ENCODE results near the gene PGAP6. TPM values are rescaled to one million over a fixed set of nuclear protein-coding genes. Genes with fewer than 3 reads are reported as not detected.

PGAP6 gene
- 28.3 and 44.1 TPM in 2 replicates for total RNA-seq

DNA sequence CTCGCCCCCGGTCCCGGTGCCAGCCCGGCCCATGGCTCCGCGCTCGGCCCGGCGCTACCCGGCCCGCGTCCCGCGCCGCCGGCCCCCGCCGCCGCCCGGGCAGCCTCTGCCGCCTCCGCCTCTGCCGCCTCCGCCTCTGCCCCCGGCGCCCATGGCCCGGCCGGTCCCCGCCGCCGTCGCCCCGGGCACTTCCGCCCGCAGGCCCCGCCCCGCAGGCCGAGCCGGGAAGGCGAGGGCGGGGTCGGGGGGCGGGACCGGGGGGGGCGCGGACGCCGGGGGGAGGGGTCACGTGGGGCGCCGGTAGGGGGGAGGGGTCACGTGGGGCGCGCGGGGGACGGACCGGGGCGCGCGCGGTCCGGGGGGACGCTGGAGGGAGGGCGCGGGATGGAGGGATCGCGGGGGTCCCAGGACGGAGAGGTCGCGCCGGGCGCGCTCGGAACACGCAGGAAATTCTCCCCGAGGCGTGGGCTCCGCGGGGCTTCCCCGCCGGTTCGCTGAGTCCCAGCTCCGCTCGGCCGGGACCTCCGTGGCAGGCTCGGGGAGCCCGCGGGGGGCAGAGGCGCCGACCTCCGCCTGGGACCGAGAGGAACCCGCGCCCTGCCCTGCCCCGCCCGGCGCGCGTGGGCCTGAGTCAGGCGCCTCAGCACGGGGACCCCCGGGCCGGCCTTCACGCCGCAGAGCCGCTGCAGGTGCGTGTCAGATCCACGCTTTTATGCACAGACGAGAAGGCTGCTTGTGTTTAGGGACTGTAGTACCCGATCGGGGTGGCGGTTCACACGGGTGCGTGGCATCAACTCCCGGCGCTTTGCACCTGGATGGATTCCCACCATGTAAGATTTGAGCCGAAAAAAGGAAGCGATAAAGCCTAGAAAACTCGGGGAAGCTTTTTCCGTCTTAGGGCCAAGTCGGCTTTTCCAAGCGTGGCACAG lies at the start of gene PGAP6:
TSS of gene PGAP6 (minus strand) at position 190 of the 929 bp plus-strand sequence. CDS start at position 33, 157 bp downstream.

GRCh38 chr16:425082-425718 lies 43.4 kb upstream of the PGAP6 start, which contains the start of gene RAB11FIP3:
RAB11FIP3 (plus strand) TSS chr16:425649; CDS start chr16:426007, 358 bp downstream.

DNA sequence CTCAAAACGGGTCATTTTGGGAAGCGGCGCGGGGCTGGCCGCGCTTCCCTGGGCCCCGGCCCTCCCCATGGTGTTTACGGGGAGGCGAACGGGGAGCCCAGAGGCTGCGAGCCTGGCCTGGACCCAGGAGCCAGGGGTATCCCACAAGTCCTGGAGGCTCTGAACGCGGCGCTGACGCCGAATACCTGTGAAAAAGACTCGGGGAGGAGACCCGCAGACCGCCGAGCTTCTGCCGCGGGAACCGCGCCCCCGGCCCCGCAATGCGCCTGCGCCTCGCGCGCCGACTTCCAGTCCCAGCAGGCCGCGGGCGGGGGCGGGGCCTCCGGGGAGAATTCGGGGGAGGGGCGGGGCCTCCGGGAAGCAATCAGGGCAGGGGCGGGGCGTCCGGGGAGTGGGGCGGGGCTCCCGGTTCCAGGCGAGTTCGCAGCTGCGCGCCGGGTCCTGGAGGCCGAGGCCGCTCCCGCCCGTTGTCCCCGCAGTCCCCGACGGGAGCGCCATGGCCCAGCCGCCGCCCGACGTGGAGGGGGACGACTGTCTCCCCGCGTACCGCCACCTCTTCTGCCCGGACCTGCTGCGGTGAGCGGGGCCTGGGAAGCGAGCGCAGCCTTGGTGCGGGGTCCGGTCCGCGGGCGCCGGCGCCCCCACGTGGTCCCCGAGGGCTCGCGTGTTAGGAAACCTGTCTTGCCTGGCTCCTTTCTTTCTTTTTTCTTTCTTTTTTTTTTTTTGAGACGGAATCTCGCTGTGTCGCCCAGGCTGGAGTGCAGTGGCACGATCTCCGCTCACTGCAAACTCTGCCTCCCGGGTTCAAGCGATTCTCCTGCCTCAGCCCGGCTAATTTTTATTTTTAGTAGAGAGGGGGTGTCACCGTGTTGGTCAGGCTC lies 19.9 kb upstream of the PGAP6 start, which contains the start of gene DECR2:
TSS of gene DECR2 (plus strand) at position 418 of the 881 bp plus-strand sequence. CDS start at position 497, 79 bp downstream.

GRCh38 chr16:397135-397661 lies 15.4 kb upstream of the PGAP6 start, which contains the start of gene NME4:
NME4 (plus strand) TSS chr16:397199; CDS start chr16:397223, 24 bp downstream.

DNA sequence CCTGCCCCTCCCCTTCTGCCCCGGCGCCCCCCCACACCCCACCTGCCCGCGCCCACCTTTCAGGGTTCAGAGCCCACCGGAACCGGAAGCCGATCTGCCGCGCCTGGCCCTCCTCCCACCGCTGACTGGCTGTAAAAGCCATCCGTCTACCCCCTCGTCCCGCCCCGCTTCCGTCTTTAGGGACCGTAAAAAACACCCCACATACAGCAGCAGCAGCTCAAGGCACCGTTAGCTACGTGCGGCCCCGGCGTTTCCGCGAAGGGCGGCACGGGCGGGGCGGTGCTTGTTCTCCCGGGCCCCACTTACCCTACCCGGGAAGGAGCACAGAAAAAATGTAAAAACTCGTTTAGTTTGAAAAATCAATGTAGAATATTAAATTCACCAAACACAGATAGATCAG lies 11.3 kb downstream of the PGAP6 start, which contains the start of gene MRPL28:
TSS of gene MRPL28 (minus strand) at position 96 of the 400 bp plus-strand sequence. CDS start 320 bp downstream, outside the sequence.

DNA sequence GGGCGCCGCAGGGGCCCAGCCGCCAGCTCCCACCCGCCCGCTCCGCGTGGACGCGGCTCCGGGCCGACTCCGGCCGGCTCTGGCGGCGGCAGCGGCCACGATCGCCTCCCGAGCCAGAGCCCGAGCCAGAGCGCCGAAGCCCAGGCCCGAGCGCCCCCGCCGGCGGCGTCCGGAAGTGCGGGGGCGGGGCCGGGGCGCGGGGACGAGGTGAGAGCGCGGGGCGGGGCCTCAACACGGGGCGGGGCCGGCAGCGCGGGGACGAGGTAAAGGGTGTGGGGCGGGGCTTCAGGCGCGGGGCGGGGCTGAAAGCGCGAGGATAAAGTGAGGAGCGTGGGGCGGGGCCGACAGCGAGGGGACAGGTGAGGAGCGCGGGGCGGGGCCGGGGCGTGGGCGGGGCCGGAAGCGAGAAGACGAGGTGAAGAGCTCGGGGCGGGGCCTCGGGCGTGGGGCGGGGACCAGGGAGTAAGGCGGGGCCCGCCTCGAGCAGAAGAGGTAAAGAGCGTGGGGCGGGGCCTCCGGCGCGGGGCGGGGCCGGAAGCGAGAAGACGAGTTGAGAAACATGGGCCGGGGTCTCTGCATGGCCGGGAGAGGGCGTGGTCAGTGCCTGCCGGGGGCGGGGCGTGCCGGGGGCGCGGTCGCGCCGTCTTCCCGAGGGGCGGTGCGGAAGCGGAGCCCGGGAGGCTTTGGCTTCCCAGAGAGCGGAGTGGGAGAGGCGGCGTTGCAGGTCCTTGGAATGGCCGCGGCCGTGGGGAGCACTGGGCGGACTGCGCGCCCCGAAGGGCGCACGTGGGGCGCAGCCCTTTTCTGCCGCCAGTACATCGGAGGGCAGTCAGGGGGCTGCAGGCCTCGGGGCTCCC lies 29.0 kb downstream of the PGAP6 start, which contains the start of gene AXIN1:
TSS of gene AXIN1 (minus strand) at position 177 of the 857 bp plus-strand sequence. CDS start 5,698 bp downstream, outside the sequence.

Other genes with a start within 250 kb of the PGAP6 start
- 22.5 and 29.2 TPM in 2 replicates for gene NPRL3, start 243.3 kb downstream of the PGAP6 start, total RNA-seq
- gene HBZ, start 229.3 kb downstream of the PGAP6 start, total RNA-seq, result not detected in 2 replicates
- gene HBM, start 216.0 kb downstream of the PGAP6 start, total RNA-seq, result not detected in 2 replicates
- gene HBA2, start 209.1 kb downstream of the PGAP6 start, total RNA-seq, result 4.3 TPM in 1 of 2 replicates, not detected in the other
- 11.8 TPM in 1 of 2 replicates, not detected in the other for gene HBA1, start 205.3 kb downstream of the PGAP6 start, total RNA-seq
- gene HBQ1, start 201.5 kb downstream of the PGAP6 start, total RNA-seq, result 4.1 TPM in 1 of 2 replicates, not detected in the other
- 22.5 and 26.6 TPM in 2 replicates for gene LUC7L, start 152.5 kb downstream of the PGAP6 start, total RNA-seq
- gene FAM234A, start 147.2 kb downstream of the PGAP6 start, total RNA-seq, result 87.7 and 105 TPM in 2 replicates
- gene RGS11, start 106.0 kb downstream of the PGAP6 start, total RNA-seq, result 1.7 and 2.9 TPM in 2 replicates
- 0.78 TPM in 1 of 2 replicates, not detected in the other for gene ARHGDIG, start 101.4 kb downstream of the PGAP6 start, total RNA-seq
- 0.94 TPM in 1 of 2 replicates, not detected in the other for gene PDIA2, start 98.8 kb downstream of the PGAP6 start, total RNA-seq
- 19.0 and 20.7 TPM in 2 replicates for gene AXIN1, start 29.3 kb downstream of the PGAP6 start, total RNA-seq
- gene MRPL28, start 11.4 kb downstream of the PGAP6 start, total RNA-seq, result 55.9 and 64.4 TPM in 2 replicates
- gene NME4, start 15.2 kb upstream of the PGAP6 start, total RNA-seq, result 88.8 and 105 TPM in 2 replicates
- gene DECR2, start 19.9 kb upstream of the PGAP6 start, total RNA-seq, result 15.5 and 19.2 TPM in 2 replicates
- 29.1 and 32.8 TPM in 2 replicates for gene RAB11FIP3, start 43.7 kb upstream of the PGAP6 start, total RNA-seq
- 29.2 and 37.8 TPM in 2 replicates for gene CAPN15, start 145.7 kb upstream of the PGAP6 start, total RNA-seq
- gene PRR35, start 178.4 kb upstream of the PGAP6 start, total RNA-seq, result not detected in 2 replicates
- gene NHLRC4, start 185.0 kb upstream of the PGAP6 start, total RNA-seq, result 3.5 and 4.4 TPM in 2 replicates
- 20.2 and 25.1 TPM in 2 replicates for gene PIGQ, start 188.0 kb upstream of the PGAP6 start, total RNA-seq
- 10.9 and 19.7 TPM in 2 replicates for gene RAB40C, start 208.1 kb upstream of the PGAP6 start, total RNA-seq
- 0.06 TPM in 1 of 2 replicates, not detected in the other for gene WFIKKN1, start 249.0 kb upstream of the PGAP6 start, total RNA-seq